Measurements from ENCODE around the gene COL4A5.

The COL4A5 gene

DNA sequence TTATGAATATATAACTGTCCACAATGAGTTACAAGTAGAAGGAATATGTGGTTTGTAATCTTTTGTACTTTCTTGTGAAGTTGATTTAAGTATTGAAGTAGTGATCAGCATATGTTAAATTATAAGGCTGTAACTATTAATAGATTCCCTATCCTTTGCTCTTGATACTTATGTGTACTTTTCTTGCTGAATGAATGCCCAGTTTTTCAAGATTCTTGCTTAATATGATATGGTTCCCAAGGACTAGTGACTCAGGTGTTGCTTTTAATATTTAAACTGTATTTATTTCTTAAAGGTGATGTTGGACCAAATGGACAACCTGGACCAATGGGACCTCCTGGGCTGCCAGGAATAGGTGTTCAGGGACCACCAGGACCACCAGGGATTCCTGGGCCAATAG, 175.0 kb downstream of the COL4A5 start:
- TF ChIP-seq, protein P1, sequence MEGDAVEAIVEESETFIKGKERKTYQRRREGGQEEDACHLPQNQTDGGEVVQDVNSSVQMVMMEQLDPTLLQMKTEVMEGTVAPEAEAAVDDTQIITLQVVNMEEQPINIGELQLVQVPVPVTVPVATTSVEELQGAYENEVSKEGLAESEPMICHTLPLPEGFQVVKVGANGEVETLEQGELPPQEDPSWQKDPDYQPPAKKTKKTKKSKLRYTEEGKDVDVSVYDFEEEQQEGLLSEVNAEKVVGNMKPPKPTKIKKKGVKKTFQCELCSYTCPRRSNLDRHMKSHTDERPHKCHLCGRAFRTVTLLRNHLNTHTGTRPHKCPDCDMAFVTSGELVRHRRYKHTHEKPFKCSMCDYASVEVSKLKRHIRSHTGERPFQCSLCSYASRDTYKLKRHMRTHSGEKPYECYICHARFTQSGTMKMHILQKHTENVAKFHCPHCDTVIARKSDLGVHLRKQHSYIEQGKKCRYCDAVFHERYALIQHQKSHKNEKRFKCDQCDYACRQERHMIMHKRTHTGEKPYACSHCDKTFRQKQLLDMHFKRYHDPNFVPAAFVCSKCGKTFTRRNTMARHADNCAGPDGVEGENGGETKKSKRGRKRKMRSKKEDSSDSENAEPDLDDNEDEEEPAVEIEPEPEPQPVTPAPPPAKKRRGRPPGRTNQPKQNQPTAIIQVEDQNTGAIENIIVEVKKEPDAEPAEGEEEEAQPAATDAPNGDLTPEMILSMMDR (IDR thresholded peaks at IDR 0.05; ENCODE audit: insufficient read depth, missing control alignments): no peak
- DNase-seq (ENCODE audit: insufficient read length, low spot score) (no peak), FAIRE-seq (no peak)

DNA sequence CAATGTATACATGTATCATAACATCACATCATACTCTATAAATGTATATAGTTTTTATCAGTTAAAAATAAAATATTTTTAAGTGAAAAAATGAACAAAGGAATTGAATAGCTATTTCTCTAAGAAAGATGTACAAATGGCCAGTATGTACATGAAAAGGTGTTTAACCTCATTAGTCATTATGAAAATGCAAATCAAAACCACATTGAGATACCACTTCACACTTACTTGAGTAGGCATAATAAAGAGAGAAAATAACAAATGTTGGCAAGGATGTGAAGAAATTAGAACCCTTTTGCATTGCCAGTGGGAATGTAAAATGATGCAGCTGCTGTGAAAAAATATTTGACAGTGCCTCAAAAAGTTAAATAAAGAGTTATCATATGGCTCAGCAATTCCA, 201.2 kb downstream of the COL4A5 start:
- TF ChIP-seq, protein P1 (IDR thresholded peaks at IDR 0.05; ENCODE audit: insufficient read depth, missing control alignments): no peak
- no peak for DNase-seq (ENCODE audit: insufficient read length, low spot score)
- no peak for FAIRE-seq

DNA sequence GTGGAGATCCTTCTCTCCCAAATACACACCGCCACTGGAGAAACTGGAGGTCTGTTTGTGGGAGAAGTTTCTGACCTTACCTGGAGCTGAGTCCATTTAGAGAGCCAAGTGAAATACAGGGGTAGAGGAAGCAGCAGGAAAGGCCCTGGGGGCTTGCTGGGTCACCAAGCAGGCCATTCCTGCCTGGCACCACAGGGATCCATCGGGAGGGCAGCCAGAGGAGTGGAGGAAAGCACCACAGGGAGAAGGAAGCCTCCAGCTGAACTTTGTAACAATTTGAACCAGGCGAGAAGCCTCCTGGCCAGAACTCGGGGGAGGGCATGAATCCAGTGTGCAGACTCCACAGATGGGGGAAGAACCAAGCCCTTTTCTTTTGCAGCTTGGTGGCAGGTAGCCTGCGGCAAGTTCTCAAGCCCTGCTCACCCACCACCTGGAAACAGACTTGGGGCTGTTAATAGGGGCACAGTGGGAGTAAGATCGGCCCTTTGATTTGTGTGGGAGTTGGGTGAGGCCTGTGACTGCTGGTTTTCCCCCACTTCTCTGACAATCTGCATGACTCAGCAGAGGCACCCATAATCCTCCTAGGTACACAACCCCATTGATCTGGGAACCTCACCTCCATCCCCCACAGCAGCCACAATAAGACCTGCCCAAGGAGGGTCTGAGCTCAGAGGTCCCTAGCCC, 202.1 kb downstream of the COL4A5 start:
- TF ChIP-seq, protein P1 (IDR thresholded peaks at IDR 0.05; ENCODE audit: insufficient read depth, missing control alignments): no peak
- FAIRE-seq (no peak), DNase-seq (ENCODE audit: insufficient read length, low spot score) (no peak)

DNA sequence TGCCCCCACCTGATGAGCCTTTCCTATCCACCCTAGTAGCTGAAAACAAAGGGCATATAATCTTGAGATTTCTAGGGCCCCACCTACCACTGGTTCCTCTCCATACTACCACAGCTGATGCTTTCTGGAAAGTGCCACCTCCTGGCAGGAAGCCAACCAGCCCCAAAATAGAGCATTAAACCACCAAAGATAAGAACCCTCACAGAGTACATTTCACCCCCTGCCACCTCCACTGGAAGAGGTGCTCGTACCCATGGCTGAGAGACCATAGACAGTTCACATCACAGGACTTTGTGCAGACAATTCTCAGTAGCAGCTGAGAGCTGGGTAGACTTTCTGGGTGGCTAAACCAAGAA, 202.6 kb downstream of the COL4A5 start:
- FAIRE-seq: no peak
- DNase-seq (ENCODE audit: insufficient read length, low spot score): no peak
- TF ChIP-seq, protein P1 (IDR thresholded peaks at IDR 0.05; ENCODE audit: insufficient read depth, missing control alignments): no peak

DNA sequence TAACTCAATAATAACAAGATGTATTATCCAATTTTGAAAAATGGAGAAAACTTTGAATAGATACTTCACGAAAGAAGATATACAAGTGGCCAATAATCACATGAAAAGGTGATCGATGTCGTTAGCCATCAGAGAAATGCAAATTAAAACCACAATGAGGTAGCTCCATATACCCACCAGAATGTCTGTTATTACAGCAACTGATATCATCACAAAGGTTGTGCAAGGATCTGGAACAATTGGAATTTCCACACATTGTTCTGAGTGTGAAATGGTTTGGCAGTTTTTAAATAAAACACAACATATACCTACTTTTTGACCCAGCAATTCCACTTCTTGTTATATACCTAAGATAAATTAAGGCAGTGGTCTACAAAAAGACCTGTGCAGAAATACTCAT, 225.1 kb downstream of the COL4A5 start:
- FAIRE-seq: no peak

DNA sequence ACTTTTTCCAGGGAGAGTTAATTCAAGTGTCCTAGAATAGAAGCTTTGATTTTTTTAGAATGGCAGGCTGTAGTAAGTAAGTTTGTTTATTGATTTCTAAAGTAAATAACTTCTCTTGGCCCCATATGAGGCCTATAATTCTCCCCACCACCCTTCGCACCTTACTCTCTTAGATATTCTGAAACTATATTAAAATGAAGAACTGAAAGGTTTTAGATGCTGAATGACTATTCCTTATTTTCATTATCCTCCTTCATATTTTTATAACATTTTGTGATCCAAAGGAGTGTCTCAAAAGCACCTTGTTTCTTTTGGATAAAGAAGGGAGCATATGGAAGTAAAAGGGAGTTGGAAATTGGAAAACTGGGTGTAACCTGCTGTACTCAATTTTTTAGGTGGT, 226.5 kb downstream of the COL4A5 start:
- TF ChIP-seq, protein P1 (IDR thresholded peaks at IDR 0.05; ENCODE audit: insufficient read depth, missing control alignments): no peak
- no peak for DNase-seq (ENCODE audit: insufficient read length, low spot score)
- FAIRE-seq: no peak

More for the DNA sequence above, 225.1 kb downstream of the COL4A5 start:
- no peak for DNase-seq (ENCODE audit: insufficient read length, low spot score)
- TF ChIP-seq, protein P1 (IDR thresholded peaks at IDR 0.05; ENCODE audit: insufficient read depth, missing control alignments): no peak

DNA sequence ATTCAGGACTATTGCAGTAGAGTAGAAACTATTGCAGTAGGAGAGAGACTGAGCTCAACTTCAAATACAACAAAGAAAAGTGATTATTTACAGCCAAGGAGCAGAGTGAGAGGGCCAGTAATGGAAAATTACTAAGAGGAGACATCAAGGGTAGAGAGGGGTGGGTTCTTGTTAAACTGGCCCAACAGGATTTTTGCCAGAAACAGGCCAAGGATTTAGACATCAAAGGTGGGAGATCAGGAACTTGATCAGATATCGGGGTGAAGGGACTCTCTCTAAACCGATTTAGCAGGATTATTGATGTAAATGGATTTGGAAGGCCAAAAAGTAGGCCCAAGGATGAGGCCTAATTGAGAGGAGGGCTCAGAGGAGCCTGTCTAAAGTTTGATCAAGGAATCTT, 231.9 kb downstream of the COL4A5 start:
- TF ChIP-seq, protein P1 (IDR thresholded peaks at IDR 0.05; ENCODE audit: insufficient read depth, missing control alignments): no peak
- FAIRE-seq: no peak
- no peak for DNase-seq (ENCODE audit: insufficient read length, low spot score)
